CD4-positive, alpha-beta T cell treated with Interleukin-12 subunit alpha and Interleukin-12 subunit beta, for 1 hour (primary cell): ENCODE data around the gene RBCK1.
A peak's percentile ranks its signal among the peaks of the same experiment; 100 is the strongest.
"Not testable (repeated sequence)": the region's sequence is repeated elsewhere in the genome, so short reads cannot be mapped to it uniquely, and the experiment has no call there.

ENCODE experiments used
- DNase-seq: peaks from one replicate; pipeline ENCODE4 v3.0.0-alpha.2; 2020

The RBCK1 gene

GRCh38 chr20:438571-439469 lies 30.7 kb downstream of the RBCK1 start:
- peak; percentile 73 for DNase-seq

- DNase-seq: no peak
These were observed 32.0 kb downstream of the RBCK1 start for GRCh38 chr20:440148-440547.

DNA sequence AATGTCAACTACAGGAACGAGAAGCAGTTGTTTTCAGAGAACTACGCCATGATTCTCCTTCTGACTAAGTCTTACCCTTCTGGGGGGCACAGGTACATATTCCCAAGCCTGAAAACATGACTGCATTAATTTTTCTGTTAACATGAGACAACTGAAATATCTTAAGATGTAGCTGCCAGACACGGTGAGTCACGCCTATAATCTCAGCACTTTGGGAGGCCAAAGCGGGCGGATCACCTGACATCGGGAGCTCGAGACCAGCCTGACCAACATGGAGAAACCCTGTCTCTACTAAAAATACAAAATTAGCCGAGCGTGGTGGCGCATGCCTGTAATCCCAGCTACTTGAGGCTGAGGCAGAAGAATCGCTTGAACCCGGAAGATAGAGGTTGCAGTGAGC lies 32.5 kb downstream of the RBCK1 start:
- no peak for DNase-seq

DNA sequence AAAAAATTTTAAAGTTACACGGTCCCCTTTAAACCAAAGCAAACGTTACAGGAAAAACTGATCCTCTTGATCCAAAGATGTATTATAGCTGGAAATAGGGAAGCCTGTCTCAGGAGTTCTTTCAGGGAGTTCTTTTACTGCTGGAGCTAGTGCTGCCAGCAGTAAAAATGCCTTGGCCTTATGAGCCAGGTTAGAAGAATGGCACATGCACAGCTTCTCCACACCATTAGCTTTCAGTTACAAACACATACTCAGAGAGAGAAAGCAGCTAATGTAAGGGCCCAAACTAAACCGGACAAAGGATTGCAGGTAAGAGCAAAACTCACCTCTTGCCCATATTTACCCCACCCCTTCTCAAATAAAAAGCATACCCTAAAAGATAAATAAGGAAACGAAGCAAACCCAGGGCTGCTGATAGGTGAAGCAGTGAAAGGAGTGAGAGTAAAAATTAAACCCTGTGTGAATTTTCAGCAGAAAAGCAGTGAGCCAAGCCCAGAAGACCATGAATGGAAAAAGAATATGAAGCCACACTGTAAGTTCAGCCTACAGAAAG lies 35.2 kb downstream of the RBCK1 start:
- no peak for DNase-seq

DNA sequence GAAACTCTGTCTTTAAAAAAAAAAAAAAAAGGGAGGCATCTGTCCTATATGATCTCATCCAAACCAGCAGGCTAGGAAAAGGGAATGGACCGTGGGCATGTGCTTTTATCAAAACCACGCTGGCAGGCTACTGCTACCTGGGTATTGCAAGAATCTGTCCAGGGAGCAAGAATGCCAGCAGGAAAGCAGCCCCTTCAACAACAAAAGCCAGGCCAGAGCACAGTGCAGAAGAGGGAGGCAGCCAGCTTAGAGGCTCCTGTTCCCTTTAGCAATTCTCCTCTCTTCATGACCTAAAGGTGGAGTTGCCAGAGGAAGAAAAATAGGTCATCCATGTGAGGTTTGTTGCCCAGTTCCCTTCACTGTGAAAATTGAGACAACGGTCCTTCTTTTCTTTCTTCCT lies 36.0 kb downstream of the RBCK1 start:
- DNase-seq: no peak

DNA sequence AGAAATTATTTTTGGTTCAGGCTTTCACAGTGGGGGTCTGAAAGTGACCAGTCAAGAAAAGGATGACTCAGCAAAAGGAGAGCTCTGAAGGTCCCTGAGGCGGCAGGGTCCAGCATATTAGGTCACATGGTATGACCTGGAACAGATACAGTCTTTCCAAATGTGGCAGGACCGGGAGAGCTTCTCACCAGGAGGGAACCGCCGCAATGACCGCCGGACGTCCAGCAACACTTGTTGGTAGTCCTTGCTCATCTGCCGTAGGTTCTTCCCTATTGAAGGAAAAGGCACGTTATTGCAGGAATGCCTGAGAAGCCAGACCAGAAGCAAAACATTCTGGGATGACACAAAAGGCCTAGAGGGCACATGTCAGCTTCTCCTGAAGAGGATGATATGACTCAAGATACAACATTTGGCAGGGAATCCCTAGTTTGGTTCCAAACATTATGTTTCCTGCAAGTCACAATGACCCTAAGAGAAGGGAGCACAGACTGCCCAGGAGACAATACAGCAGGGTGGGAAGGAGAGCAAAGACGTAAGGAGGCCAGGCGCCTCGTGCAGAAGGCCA lies 36.8 kb downstream of the RBCK1 start:
- DNase-seq: no peak

GRCh38 chr20:445514-446336 lies 37.6 kb downstream of the RBCK1 start:
- DNase-seq: no peak

- not testable (repeated sequence) for DNase-seq
These were observed 43.9 kb downstream of the RBCK1 start for GRCh38 chr20:452021-452420.

- no peak for DNase-seq
These were observed 46.9 kb downstream of the RBCK1 start for GRCh38 chr20:454951-455350.

- DNase-seq: no peak
These were observed 50.7 kb downstream of the RBCK1 start for GRCh38 chr20:458776-459175.

DNA sequence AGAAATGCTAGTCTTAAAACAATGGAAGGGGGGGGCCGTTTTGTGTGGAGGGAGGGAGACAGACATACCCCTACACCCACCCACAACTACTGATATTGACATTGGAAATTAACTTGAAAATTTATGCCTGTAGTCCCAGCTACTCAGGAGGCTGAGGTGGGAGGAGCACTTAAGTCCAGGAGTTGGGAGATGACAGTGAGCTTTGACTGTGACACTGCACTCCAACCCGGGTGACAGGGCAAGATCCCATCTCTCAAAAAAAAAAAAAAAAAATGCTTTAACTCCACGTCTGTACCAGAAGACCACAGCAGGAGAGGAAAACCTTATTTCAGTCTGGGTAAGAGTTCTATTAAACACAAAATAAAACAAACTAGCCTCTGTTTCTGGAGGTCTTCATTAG lies 52.1 kb downstream of the RBCK1 start:
- no peak for DNase-seq

DNA sequence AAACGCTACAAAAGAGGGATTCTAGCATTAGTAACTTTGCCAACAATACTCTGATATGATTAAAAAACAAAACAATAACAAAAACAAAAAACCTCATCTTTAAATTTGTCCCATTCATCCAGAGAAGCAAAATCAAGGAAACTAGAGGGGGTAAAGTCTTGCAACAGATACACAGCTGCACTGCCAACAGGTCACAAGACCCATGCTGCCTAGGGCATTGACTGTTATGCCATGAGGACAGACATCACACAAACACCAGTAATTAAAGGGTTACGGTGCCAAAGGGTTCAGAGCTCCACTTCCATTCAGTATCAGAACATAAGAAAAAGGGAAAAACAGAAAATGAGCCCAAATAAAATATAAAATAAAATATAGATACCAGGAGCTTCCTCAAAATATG lies 52.6 kb downstream of the RBCK1 start:
- no peak for DNase-seq

- DNase-seq: peak; percentile 46
These were observed 53.4 kb downstream of the RBCK1 start for GRCh38 chr20:461254-462198.

DNA sequence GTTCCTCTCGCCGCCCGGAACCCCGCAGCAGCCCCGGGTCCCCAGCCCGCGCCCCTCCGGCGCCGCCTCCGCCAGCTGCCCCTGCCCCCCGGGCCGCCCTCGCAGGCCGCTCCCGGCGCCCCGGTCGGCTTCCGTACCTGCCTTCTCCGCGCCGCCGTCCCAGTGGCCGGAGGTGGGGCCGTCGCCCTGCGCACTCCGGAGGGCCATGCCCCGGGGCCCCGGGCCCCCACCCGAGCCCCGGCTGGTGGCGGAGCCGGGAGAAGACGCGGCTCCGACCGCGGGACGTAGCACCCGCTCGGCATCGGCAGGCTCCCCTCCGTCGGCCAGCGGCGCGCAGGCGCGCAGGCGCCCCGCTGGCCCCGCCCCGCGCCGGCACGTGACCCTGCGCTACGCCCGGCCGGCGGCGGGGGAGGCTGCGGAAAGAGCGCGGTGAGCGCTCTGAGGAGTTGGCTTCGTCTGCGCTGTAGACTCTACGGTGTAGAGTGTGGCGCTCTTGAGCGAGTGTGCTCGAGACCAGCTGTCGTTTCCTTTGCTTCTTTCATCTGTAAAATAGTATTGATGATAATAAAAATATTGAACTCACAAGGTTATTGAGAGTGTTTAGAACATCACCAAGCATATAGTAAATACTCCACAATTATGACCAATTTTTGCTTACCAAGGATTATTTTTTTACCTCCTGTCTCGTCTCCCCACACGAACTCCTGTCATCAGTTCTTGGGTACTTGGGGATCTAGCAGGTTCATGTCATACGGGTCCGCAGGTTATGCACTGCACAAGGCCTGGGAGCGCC lies 54.3 kb downstream of the RBCK1 start, which contains the start of gene TBC1D20:
TBC1D20 (minus strand) TSS at position 335 of the 793 bp plus-strand sequence; CDS start at position 207, 128 bp downstream.
- DNase-seq: peak; percentile 89

DNA sequence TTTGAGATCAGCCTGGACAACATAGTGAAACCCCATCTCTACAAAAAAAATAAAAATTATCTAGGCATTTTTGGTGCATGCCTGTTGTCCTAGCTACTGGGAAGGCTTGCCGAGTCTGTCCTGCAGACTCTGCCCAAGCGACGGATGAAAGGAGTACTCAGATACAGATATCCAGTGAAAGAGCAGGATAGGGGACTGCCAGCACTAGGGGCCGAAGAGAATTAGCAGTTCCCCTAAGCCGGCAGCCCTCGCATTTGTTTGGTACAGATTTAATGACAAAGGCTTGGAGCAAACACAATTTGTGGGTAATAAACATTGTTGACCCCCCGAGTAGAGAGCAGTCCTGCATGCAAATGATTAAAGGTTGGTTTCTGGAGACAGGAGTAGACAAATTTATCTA lies 59.7 kb downstream of the RBCK1 start:
- no peak for DNase-seq

GRCh38 chr20:469746-470490 lies 61.8 kb downstream of the RBCK1 start:
- no peak for DNase-seq

DNA sequence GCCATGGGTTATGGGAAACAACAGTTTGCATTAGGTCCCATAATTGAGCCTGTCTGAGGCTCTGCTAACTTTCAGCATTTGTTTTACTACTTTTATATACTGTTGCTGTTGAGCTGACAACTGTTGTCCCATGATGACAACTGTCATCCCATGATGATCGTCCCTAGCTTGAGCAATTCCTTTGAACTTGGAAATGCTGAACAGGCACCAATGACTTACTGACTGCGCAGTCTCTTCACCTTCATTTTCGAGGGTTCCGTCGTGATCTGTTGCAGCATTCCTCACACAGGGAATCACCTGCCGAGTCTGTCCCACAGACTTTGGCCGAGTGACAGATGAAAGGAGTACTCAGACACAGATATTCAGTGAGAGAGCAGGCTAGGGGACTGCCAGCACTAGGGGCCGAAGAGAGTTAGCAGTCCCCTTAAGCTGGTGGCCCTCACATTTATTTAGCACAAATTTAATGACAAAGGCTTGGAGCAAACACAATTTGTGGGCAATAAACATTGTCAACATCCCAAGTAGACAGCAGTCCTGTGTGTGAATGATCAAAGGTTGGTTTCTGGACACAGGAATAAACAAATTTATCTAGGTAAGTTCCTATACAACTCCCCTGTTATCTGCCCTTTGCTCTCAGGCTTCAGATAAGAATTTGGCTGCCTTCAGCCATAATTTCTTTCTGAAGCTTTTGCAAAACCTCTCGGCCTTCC lies 64.2 kb downstream of the RBCK1 start:
- DNase-seq: no peak

DNA sequence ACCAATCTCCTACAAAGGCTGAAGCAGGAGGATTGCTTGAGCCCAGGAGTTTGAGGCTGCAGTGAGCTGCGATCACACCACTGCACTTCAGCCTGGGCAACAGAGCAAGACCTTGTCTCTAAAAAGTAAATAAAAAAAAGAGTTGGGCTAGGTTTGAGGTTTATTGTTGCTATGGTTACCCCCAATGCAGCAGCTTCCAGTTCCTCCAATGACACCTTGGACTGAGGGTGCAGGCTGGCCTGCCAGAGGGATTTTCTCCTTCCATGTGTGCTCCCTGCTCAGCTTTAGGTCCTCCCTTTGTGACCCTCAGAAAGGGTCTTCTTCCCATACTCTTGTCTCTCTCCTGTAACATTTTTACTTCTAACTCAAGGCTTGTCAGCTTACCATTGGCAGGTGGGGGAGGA lies 64.8 kb downstream of the RBCK1 start:
- no peak for DNase-seq

DNA sequence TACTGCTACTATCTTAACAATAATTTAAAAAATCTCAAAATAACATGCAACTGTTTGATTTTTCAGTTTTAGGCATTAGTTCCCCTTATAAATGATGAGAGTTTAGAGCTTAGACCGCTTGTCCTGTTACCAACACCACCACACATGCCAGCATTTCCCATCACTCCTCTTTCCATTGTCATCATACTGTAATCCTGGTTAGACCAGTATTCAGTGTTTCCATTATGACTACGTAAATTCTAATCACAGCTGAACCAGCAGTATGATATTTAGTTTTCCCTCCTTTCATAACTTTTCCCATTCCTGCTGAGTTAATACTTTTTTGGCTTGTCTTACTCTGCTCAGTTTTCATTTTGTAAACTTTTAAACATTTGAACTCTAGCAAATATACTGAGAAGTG lies 66.5 kb downstream of the RBCK1 start:
- DNase-seq: no peak
